ENCODE measurements around the gene ATG16L2. TPM values are rescaled to one million over a fixed set of nuclear protein-coding genes. Genes with fewer than 3 reads are reported as not detected.
"Not testable (repeated sequence)": the region's sequence is repeated elsewhere in the genome, so short reads cannot be mapped to it uniquely, and the experiment has no call there.

The ATG16L2 gene
- total and polyA plus RNA-seq, 4 donors: 42.6 to 86.0 (median 61.4) TPM

- no peaks in the 10 kb centered on the region for H3K27me3 ChIP-seq (ENCODE audit: control insufficient read depth in 3 of 3, insufficient read depth in 3 of 3, low read length in 2 of 3)
- H3K9ac ChIP-seq (ENCODE audit: insufficient read depth in 1 of 2, low read length in 2 of 2): no peak overlapping the region
- no peak for DNase-seq
- H3K4me1 ChIP-seq (ENCODE audit: control insufficient read depth in 5 of 5, insufficient read depth in 5 of 5, low read length in 5 of 5): peaks cover 0 to 16% (median 0%) of the 10 kb centered on the region in 5 donors
- no peaks in the 10 kb centered on the region for H3K9me3 ChIP-seq (ENCODE audit: control insufficient read depth in 4 of 4, insufficient read depth in 3 of 4, low read length in 3 of 4)
- TF ChIP-seq, protein P1, sequence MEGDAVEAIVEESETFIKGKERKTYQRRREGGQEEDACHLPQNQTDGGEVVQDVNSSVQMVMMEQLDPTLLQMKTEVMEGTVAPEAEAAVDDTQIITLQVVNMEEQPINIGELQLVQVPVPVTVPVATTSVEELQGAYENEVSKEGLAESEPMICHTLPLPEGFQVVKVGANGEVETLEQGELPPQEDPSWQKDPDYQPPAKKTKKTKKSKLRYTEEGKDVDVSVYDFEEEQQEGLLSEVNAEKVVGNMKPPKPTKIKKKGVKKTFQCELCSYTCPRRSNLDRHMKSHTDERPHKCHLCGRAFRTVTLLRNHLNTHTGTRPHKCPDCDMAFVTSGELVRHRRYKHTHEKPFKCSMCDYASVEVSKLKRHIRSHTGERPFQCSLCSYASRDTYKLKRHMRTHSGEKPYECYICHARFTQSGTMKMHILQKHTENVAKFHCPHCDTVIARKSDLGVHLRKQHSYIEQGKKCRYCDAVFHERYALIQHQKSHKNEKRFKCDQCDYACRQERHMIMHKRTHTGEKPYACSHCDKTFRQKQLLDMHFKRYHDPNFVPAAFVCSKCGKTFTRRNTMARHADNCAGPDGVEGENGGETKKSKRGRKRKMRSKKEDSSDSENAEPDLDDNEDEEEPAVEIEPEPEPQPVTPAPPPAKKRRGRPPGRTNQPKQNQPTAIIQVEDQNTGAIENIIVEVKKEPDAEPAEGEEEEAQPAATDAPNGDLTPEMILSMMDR (IDR thresholded peaks at IDR 0.05; ENCODE audit: control extremely low read depth, extremely low read depth): no peak
- ATAC-seq (ENCODE audit: insufficient read depth, low FRiP score): no peak
- WGBS, 2 donors: 70% methylated on average over 4 of the region's 4 CpGs
- no peak overlapping the region for H3K27ac ChIP-seq (ENCODE audit: low read depth in 1 of 2, low read length in 1 of 2)
- H3K4me3 ChIP-seq: no peak overlapping the region
- H3K36me3 ChIP-seq (ENCODE audit: control insufficient read depth in 4 of 4, insufficient read depth in 4 of 4, low read length in 4 of 4): peaks cover 0 to 15% (median 7%) of the 10 kb centered on the region in 4 donors
These were observed 11.4 kb downstream of the ATG16L2 start for GRCh38 chr11:72825661-72826060.

DNA sequence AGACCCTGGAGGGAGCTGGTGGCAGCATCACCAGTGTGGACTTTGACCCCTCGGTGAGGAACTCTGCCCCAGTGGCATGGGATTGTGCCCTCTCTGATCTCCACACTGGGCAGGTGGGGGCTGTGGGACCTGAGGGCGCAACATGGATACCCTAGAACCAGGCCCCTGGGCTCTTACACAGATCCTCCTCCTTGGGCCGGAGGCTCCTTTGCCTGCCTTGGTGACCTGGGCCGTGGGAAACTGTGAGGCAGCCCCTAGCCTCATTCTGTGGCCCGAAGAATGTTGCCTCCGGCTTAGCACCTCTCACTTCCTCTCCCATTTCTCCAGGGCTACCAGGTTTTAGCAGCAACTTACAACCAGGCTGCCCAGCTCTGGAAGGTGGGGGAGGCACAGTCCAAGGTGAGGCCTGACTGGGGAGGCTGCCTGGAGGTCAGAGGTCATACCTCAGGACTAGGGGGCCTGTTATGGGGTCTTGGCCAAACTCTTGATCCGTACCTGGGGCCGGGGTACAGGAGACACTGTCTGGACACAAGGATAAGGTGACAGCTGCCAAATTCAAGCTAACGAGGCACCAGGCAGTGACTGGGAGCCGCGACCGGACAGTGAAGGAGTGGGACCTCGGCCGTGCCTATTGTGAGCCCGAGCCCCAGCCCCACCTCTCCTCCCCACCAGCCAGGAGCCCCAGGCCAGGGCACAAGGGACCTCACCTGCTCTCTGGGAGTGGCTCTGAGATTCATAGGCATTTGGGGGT is 12.2 kb downstream of the ATG16L2 start:
- 90 to 95% methylated on average over 15 of the region's 15 CpGs for WGBS, 2 donors
- ATAC-seq (ENCODE audit: insufficient read depth, low FRiP score) (no peak), DNase-seq (no peak)
- peaks cover 0 to 15% (median 7%) of the 10 kb centered on the region in 4 donors for H3K36me3 ChIP-seq (ENCODE audit: control insufficient read depth in 4 of 4, insufficient read depth in 4 of 4, low read length in 4 of 4)
- TF ChIP-seq, protein P1 (IDR thresholded peaks at IDR 0.05; ENCODE audit: control extremely low read depth, extremely low read depth): no peak
- H3K4me3 ChIP-seq: no peak overlapping the region
- H3K9ac ChIP-seq (ENCODE audit: insufficient read depth in 1 of 2, low read length in 2 of 2): no peak overlapping the region
- peaks cover 0 to 11% (median 0%) of the 10 kb centered on the region in 5 donors for H3K4me1 ChIP-seq (ENCODE audit: control insufficient read depth in 5 of 5, insufficient read depth in 5 of 5, low read length in 5 of 5)
- H3K27me3 ChIP-seq (ENCODE audit: control insufficient read depth in 3 of 3, insufficient read depth in 3 of 3, low read length in 2 of 3): no peaks in the 10 kb centered on the region
- H3K27ac ChIP-seq (ENCODE audit: low read depth in 1 of 2, low read length in 1 of 2): no peak overlapping the region
- no peaks in the 10 kb centered on the region for H3K9me3 ChIP-seq (ENCODE audit: control insufficient read depth in 4 of 4, insufficient read depth in 3 of 4, low read length in 3 of 4)

GRCh38 chr11:72826942-72827480 is 12.8 kb downstream of the ATG16L2 start:
- Histone ChIP-seq H3K4me3 (no peak overlapping the region), H3K27me3 (ENCODE audit: control insufficient read depth in 3 of 3, insufficient read depth in 3 of 3, low read length in 2 of 3) (no peaks in the 10 kb centered on the region), H3K9ac (ENCODE audit: insufficient read depth in 1 of 2, low read length in 2 of 2) (no peak overlapping the region), H3K9me3 (ENCODE audit: control insufficient read depth in 4 of 4, insufficient read depth in 3 of 4, low read length in 3 of 4) (no peaks in the 10 kb centered on the region), H3K36me3 (ENCODE audit: control insufficient read depth in 4 of 4, insufficient read depth in 4 of 4, low read length in 4 of 4) (peaks cover 0 to 15% (median 7%) of the 10 kb centered on the region in 4 donors), H3K4me1 (ENCODE audit: control insufficient read depth in 5 of 5, insufficient read depth in 5 of 5, low read length in 5 of 5) (peaks cover 0 to 10% (median 5%) of the 10 kb centered on the region in 5 donors), H3K27ac (ENCODE audit: low read depth in 1 of 2, low read length in 1 of 2) (no peak overlapping the region)
- no peak for DNase-seq
- 92 to 95% methylated on average over 8 of the region's 8 CpGs for WGBS, 2 donors
- TF ChIP-seq, protein P1 (IDR thresholded peaks at IDR 0.05; ENCODE audit: control extremely low read depth, extremely low read depth): no peak
- ATAC-seq (ENCODE audit: insufficient read depth, low FRiP score): no peak

DNA sequence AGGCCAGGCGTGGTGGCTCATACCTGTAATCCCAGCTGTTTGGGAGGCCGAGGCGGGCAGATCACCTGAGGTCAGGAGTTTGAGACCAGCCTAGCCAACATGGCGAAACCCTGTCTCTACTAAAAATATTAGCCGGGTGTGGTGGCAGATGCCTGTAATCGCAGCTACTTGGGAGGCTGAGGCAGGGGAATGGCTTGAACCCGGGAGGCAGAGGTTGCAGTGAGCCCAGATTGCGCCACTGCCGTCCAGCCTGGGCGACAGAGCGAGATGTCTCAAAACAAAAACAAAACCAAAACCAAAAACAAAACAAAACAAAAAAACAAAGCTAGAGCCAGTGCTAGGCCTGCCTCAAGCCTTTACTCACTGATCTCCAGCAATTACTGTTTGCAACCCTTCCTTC is 13.4 kb downstream of the ATG16L2 start:
- H3K36me3 ChIP-seq (ENCODE audit: control insufficient read depth in 4 of 4, insufficient read depth in 4 of 4, low read length in 4 of 4): peaks cover 0 to 15% (median 7%) of the 10 kb centered on the region in 4 donors
- WGBS, 2 donors: 63 to 69% methylated on average over 11 of the region's 11 CpGs
- not testable (repeated sequence) for H3K27ac ChIP-seq (ENCODE audit: low read depth in 1 of 2, low read length in 1 of 2); H3K4me3 ChIP-seq; H3K9ac ChIP-seq (ENCODE audit: insufficient read depth in 1 of 2, low read length in 2 of 2); ATAC-seq (ENCODE audit: insufficient read depth, low FRiP score); H3K4me1 ChIP-seq (ENCODE audit: control insufficient read depth in 5 of 5, insufficient read depth in 5 of 5, low read length in 5 of 5); DNase-seq; H3K9me3 ChIP-seq (ENCODE audit: control insufficient read depth in 4 of 4, insufficient read depth in 3 of 4, low read length in 3 of 4); H3K27me3 ChIP-seq (ENCODE audit: control insufficient read depth in 3 of 3, insufficient read depth in 3 of 3, low read length in 2 of 3)

Data from lung (tissue), 12 donors.